HepG2 (cell line): ENCODE results near the gene RARG. TPM values are rescaled to one million over a fixed set of nuclear protein-coding genes. Genes with fewer than 3 reads are reported as not detected.

Experiments
- LCORL ChIP-seq, 2 experiments: fragments of 450-650 bp in 1 of 2; sonication (generic) in 1 of 2; formaldehyde crosslinking in 1 of 2; IDR thresholded peaks; 2 replicates each; pipeline versions ENCODE4 v1.5.0 to v1.6.1; 2017 to 2020; ENCODE audit warnings: antibody characterized with exemption in 1 of 2, missing genetic modification reagents in 1 of 2
- MAZ ChIP-seq, 2 experiments: sonication (generic) in 1 of 2; formaldehyde crosslinking in 1 of 2; IDR thresholded peaks; 2 replicates each; pipeline versions ENCODE4 v1.5.0 to v1.6.1; 2012 to 2020; ENCODE audit warnings: low read depth in 2 of 2, mild to moderate bottlenecking in 2 of 2, borderline replicate concordance in 1 of 2, improper control_type of control experiment in 1 of 2, low read length in 1 of 2, missing genetic modification reagents in 1 of 2, moderate library complexity in 1 of 2
- MED8 ChIP-seq: sonication (generic); formaldehyde crosslinking; IDR thresholded peaks from 2 replicates; pipeline ENCODE4 v1.8.1; 2023; ENCODE audit warnings: mild to moderate bottlenecking, missing genetic modification reagents; ENCODE audit not compliant: insufficient replicate concordance
- PAX8 ChIP-seq: sonication (generic); formaldehyde crosslinking; IDR thresholded peaks from 2 replicates; pipeline ENCODE4 v1.8.0; 2022; ENCODE audit warnings: mild to moderate bottlenecking, missing genetic modification reagents, borderline replicate concordance
- POGZ ChIP-seq: sonication (generic); formaldehyde crosslinking; IDR thresholded peaks from 2 replicates; pipeline ENCODE4 v1.4.0; 2020; ENCODE audit warnings: mild to moderate bottlenecking, missing genetic modification reagents
- ZNF570 ChIP-seq: sonication (generic); formaldehyde crosslinking; IDR thresholded peaks from 2 replicates; pipeline ENCODE4 v1.4.0; 2020; ENCODE audit warnings: mild to moderate bottlenecking, missing genetic modification reagents, borderline replicate concordance
- ZNF83 ChIP-seq: sonication (generic); formaldehyde crosslinking; IDR thresholded peaks from 2 replicates; pipeline ENCODE4 v1.4.0; 2020; ENCODE audit warnings: missing genetic modification reagents, mild to moderate bottlenecking, borderline replicate concordance
- ZSCAN25 ChIP-seq: sonication (generic); formaldehyde crosslinking; IDR thresholded peaks from 2 replicates; pipeline ENCODE4 v1.8.0; 2022; ENCODE audit warnings: mild to moderate bottlenecking, missing genetic modification reagents
- polyA plus RNA-seq, 8 experiments: library from polyadenylated mRNA; depleted of rRNA in 3 of 8; stranded (reverse) in 7 of 8; unstranded in 1 of 8; fragments of >200 nt; fragmentation: Illumina TruSeq in 4 of 8; extraction: Trizol in 4 of 8; gene quantifications; 2 replicates each; pipeline versions ENCODE4 v1.2.1 to v1.2.3, GENCODE V29; 2011 to 2016; ENCODE audit warnings: low read depth in 4 of 8, missing spikeins in 1 of 8, mixed read lengths in 1 of 8; ENCODE audit not compliant: insufficient read depth in 1 of 8
- total RNA-seq, 5 experiments: library from RNA; depleted of rRNA; stranded (reverse); fragments of >200 nt; fragmentation: Illumina TruSeq; extraction: Trizol; gene quantifications; 2 replicates each; pipeline ENCODE4 v1.2.3, GENCODE V29; 2016; ENCODE audit warnings: low read depth in 1 of 5
- TF ChIP-seq, protein P1 (sequence below): sonication (generic); formaldehyde crosslinking; IDR thresholded peaks from 2 replicates; pipeline ENCODE4 v1.4.0; 2020; ENCODE audit warnings: missing genetic modification reagents
- TF ChIP-seq, protein P2 (sequence below): fragments of 450-650 bp; IDR thresholded peaks from 2 replicates; pipeline ENCODE4 v1.6.1; 2016

The RARG gene
- total and polyA plus RNA-seq, 2 of the 13 experiments (the other 11 are each of a cell fraction or from before 2014, with no cell fraction given), result 0.77 to 1.5 TPM

DNA sequence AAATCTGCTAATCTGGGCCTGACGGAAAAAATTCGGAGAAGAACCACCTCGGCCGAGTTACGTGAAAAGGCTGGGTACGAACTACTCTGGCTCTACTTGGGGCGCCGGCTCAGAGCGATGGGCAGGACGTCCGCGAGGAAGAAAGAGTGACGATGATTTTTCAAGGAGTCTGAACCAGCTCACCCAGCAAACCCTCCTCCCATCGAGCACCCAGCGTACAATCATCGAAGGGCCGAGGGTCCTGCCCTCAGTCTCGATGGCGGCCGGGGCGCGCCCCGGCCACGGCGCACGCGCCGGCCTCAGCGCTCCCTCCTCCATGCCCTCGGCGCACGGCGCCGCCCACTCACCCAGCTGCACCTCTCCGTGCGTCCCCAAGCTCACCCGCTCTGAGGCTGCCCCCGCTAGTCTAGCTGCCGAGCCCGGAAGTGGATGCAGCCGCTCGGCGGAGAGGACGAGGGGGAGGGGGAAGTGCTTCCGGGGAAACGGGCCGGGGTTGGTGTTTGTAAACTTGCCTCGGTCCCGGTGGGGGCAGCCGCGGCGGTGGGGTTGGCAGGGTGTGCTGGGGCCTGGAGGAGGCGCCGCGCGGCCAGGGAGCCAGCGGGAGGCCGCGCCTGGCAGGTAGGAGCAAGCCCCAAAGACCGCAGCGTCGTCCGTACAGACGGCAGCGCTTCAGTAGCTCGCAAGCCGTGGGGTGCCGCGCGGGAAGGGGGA is 51.6 kb downstream of the RARG start, which contains the start of the genes CSAD and ZNF740 (continued):
- TF ChIP-seq, protein P1, sequence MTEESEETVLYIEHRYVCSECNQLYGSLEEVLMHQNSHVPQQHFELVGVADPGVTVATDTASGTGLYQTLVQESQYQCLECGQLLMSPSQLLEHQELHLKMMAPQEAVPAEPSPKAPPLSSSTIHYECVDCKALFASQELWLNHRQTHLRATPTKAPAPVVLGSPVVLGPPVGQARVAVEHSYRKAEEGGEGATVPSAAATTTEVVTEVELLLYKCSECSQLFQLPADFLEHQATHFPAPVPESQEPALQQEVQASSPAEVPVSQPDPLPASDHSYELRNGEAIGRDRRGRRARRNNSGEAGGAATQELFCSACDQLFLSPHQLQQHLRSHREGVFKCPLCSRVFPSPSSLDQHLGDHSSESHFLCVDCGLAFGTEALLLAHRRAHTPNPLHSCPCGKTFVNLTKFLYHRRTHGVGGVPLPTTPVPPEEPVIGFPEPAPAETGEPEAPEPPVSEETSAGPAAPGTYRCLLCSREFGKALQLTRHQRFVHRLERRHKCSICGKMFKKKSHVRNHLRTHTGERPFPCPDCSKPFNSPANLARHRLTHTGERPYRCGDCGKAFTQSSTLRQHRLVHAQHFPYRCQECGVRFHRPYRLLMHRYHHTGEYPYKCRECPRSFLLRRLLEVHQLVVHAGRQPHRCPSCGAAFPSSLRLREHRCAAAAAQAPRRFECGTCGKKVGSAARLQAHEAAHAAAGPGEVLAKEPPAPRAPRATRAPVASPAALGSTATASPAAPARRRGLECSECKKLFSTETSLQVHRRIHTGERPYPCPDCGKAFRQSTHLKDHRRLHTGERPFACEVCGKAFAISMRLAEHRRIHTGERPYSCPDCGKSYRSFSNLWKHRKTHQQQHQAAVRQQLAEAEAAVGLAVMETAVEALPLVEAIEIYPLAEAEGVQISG (CRISPR knock-in tag), result peak; percentile 94
- TF ChIP-seq MED8, result no peak
- peak; percentile 70 for TF ChIP-seq ZSCAN25 (CRISPR knock-in tag)
- TF ChIP-seq, protein P2, sequence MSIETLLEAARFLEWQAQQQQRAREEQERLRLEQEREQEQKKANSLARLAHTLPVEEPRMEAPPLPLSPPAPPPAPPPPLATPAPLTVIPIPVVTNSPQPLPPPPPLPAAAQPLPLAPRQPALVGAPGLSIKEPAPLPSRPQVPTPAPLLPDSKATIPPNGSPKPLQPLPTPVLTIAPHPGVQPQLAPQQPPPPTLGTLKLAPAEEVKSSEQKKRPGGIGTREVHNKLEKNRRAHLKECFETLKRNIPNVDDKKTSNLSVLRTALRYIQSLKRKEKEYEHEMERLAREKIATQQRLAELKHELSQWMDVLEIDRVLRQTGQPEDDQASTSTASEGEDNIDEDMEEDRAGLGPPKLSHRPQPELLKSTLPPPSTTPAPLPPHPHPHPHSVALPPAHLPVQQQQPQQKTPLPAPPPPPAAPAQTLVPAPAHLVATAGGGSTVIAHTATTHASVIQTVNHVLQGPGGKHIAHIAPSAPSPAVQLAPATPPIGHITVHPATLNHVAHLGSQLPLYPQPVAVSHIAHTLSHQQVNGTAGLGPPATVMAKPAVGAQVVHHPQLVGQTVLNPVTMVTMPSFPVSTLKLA, result peak; percentile 39
- TF ChIP-seq POGZ (CRISPR knock-in tag), result peak; percentile 62
- no peak for TF ChIP-seq LCORL (IDR thresholded peaks at IDR 0.05)
- 0 out of 2 replicates have a peak, but pooled peaks have one; percentile 55 for TF ChIP-seq LCORL (CRISPR knock-in tag; IDR thresholded peaks at IDR 0.05)
- no peak for TF ChIP-seq ZNF570 (CRISPR knock-in tag)
- peak; percentile 92; the same call in 1 of the 2 replicates for TF ChIP-seq PAX8 (CRISPR knock-in tag)
- no peak; the same call in 1 of the 2 replicates for TF ChIP-seq ZNF83
- peak; percentile 95 for TF ChIP-seq MAZ (IDR thresholded peaks at IDR 0.05; ENCODE audit: borderline replicate concordance, low read depth, low read length)
- TF ChIP-seq MAZ (CRISPR knock-in tag; IDR thresholded peaks at IDR 0.05; ENCODE audit: low read depth), result peak; percentile 98
